ENCODE measurements around the gene SERPINA12. TPM values are rescaled to one million over a fixed set of nuclear protein-coding genes. Genes with fewer than 3 reads are reported as not detected.

SERPINA12 gene
- polyA plus RNA-seq, 1 donor (not counting 4 experiments of a cell fraction or from before 2014, with no cell fraction given): 0.26 TPM

DNA sequence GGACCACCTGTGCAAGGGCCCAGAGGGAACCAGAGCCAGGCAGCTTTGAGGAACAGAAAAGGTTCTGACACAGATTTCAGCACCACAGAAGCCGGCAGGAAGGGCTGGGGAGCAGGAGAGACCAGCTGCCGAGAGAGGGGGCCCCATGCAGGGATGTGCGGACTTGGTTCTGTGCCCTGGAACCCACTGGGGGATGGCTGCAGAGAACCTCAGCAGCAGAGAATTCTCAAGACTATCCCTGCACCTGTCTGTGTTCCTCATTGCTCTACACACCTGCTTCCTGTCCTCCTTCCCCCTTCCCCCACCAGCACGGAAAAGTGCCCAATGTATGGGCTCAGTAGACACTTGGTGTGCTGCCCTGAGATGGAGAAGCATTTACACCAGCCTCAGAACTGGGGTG is 36.4 kb downstream of the SERPINA12 start:
- no peak for FAIRE-seq
- TF ChIP-seq EZH2 (IDR thresholded peaks at IDR 0.05; ENCODE audit: low read length): no peak
- TF ChIP-seq, protein P1, sequence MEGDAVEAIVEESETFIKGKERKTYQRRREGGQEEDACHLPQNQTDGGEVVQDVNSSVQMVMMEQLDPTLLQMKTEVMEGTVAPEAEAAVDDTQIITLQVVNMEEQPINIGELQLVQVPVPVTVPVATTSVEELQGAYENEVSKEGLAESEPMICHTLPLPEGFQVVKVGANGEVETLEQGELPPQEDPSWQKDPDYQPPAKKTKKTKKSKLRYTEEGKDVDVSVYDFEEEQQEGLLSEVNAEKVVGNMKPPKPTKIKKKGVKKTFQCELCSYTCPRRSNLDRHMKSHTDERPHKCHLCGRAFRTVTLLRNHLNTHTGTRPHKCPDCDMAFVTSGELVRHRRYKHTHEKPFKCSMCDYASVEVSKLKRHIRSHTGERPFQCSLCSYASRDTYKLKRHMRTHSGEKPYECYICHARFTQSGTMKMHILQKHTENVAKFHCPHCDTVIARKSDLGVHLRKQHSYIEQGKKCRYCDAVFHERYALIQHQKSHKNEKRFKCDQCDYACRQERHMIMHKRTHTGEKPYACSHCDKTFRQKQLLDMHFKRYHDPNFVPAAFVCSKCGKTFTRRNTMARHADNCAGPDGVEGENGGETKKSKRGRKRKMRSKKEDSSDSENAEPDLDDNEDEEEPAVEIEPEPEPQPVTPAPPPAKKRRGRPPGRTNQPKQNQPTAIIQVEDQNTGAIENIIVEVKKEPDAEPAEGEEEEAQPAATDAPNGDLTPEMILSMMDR (optimal IDR thresholded peaks at IDR 0.05 in 1 of 3, IDR thresholded peaks at IDR 0.05 in 1 of 3, conservative IDR thresholded peaks at IDR 0.05 in 1 of 3; ENCODE audit: extremely low read depth in 1 of 3, insufficient read depth in 2 of 3, low read length in 3 of 3): no peak

DNA sequence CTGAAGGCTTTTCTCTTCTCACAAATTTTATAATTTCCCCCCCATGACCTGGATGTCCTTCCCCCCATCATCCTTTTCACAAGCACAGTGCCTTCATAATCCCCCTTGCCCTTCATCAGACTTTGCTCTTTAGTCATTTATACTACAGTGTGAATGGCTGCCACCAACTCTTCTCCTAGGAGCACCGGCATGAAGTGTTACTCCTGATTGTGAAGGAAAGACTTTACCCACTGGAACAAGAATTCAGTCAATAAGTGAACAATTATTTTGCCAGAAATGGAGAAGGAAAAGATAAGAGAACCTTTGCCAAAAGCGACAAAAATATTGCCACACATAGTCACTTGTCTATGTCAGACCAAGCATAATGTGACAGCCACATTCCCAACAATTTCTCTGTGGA is 38.2 kb downstream of the SERPINA12 start:
- no peak overlapping the region for H3K4me2 ChIP-seq (ENCODE audit: control insufficient read depth, extremely low read depth, insufficient read depth, low read depth, low read length)
- H3K4me3 ChIP-seq (ENCODE audit: control insufficient read depth in 2 of 3, extremely low read depth in 1 of 3, insufficient read depth in 2 of 3, low read depth in 1 of 3, low read length in 3 of 3): no peak overlapping the region
- H3K9ac ChIP-seq (ENCODE audit: control insufficient read depth, extremely low read depth, insufficient read depth, low read length): no peak overlapping the region
- no peak overlapping the region for H3K27ac ChIP-seq (ENCODE audit: control insufficient read depth, insufficient read depth, low read length)
- H3K79me2 ChIP-seq (ENCODE audit: control insufficient read depth, insufficient read depth, low read length): no peaks in the 10 kb centered on the region
- TF ChIP-seq EZH2 (IDR thresholded peaks at IDR 0.05; ENCODE audit: low read length): no peak
- TF ChIP-seq, protein P1 (optimal IDR thresholded peaks at IDR 0.05 in 1 of 3, IDR thresholded peaks at IDR 0.05 in 1 of 3, conservative IDR thresholded peaks at IDR 0.05 in 1 of 3; ENCODE audit: extremely low read depth in 1 of 3, insufficient read depth in 2 of 3, low read length in 3 of 3): no peak
- no peaks in the 10 kb centered on the region for H3K27me3 ChIP-seq (ENCODE audit: control insufficient read depth, extremely low read depth, insufficient read depth, low read length)
- DNase-seq (ENCODE audit: low read depth, low spot score) (no peak), FAIRE-seq (no peak)
- H3K36me3 ChIP-seq (ENCODE audit: control insufficient read depth in 2 of 2, extremely low read depth in 1 of 2, insufficient read depth in 2 of 2, low read length in 2 of 2): no peaks in the 10 kb centered on the region
- no peaks in the 10 kb centered on the region for H3K9me1 ChIP-seq (ENCODE audit: control insufficient read depth, extremely low read depth, insufficient read depth, low read length)
- H2AFZ ChIP-seq (ENCODE audit: control insufficient read depth, low read length): no peak overlapping the region
- H4K20me1 ChIP-seq (ENCODE audit: control insufficient read depth, extremely low read depth, insufficient read depth, low read length): no peaks in the 10 kb centered on the region
- peaks cover 4% of the 10 kb centered on the region for H3K4me1 ChIP-seq (ENCODE audit: control insufficient read depth, extremely low read depth, insufficient read depth, low read length)
- dilution Hi-C loops (cut with MboI; ENCODE audit: extremely low pct_ligation_motif_present, low sequenced_read_pairs): no loop called here
- no peaks in the 10 kb centered on the region for H3K9me3 ChIP-seq (ENCODE audit: control insufficient read depth, low read depth, low read length)

More for the DNA sequence above, 36.4 kb downstream of the SERPINA12 start:
- H3K4me1 ChIP-seq (ENCODE audit: control insufficient read depth, extremely low read depth, insufficient read depth, low read length): peaks cover 4% of the 10 kb centered on the region
- no peak for DNase-seq (ENCODE audit: low read depth, low spot score)
- no peak overlapping the region for H3K27ac ChIP-seq (ENCODE audit: control insufficient read depth, insufficient read depth, low read length)
- no peaks in the 10 kb centered on the region for H3K79me2 ChIP-seq (ENCODE audit: control insufficient read depth, insufficient read depth, low read length)
- no peak overlapping the region for H2AFZ ChIP-seq (ENCODE audit: control insufficient read depth, low read length)
- no peak overlapping the region for H3K4me2 ChIP-seq (ENCODE audit: control insufficient read depth, extremely low read depth, insufficient read depth, low read depth, low read length)
- H3K9ac ChIP-seq (ENCODE audit: control insufficient read depth, extremely low read depth, insufficient read depth, low read length): no peak overlapping the region
- no peaks in the 10 kb centered on the region for H3K9me3 ChIP-seq (ENCODE audit: control insufficient read depth, low read depth, low read length)
- no peaks in the 10 kb centered on the region for H3K9me1 ChIP-seq (ENCODE audit: control insufficient read depth, extremely low read depth, insufficient read depth, low read length)
- H3K27me3 ChIP-seq (ENCODE audit: control insufficient read depth, extremely low read depth, insufficient read depth, low read length): no peaks in the 10 kb centered on the region
- dilution Hi-C loops (cut with MboI; ENCODE audit: extremely low pct_ligation_motif_present, low sequenced_read_pairs): no loop called here
- no peaks in the 10 kb centered on the region for H4K20me1 ChIP-seq (ENCODE audit: control insufficient read depth, extremely low read depth, insufficient read depth, low read length)
- no peaks in the 10 kb centered on the region for H3K36me3 ChIP-seq (ENCODE audit: control insufficient read depth in 2 of 2, extremely low read depth in 1 of 2, insufficient read depth in 2 of 2, low read length in 2 of 2)
- no peak overlapping the region for H3K4me3 ChIP-seq (ENCODE audit: control insufficient read depth in 2 of 3, extremely low read depth in 1 of 3, insufficient read depth in 2 of 3, low read depth in 1 of 3, low read length in 3 of 3)

All from keratinocyte (primary cell).